ENCODE data around the gene BIN1. TPM values are rescaled to one million over a fixed set of nuclear protein-coding genes. Genes with fewer than 3 reads are reported as not detected.

The BIN1 gene
- total RNA-seq, 2 donors from 2014 or later = 132 to 133 TPM

DNA sequence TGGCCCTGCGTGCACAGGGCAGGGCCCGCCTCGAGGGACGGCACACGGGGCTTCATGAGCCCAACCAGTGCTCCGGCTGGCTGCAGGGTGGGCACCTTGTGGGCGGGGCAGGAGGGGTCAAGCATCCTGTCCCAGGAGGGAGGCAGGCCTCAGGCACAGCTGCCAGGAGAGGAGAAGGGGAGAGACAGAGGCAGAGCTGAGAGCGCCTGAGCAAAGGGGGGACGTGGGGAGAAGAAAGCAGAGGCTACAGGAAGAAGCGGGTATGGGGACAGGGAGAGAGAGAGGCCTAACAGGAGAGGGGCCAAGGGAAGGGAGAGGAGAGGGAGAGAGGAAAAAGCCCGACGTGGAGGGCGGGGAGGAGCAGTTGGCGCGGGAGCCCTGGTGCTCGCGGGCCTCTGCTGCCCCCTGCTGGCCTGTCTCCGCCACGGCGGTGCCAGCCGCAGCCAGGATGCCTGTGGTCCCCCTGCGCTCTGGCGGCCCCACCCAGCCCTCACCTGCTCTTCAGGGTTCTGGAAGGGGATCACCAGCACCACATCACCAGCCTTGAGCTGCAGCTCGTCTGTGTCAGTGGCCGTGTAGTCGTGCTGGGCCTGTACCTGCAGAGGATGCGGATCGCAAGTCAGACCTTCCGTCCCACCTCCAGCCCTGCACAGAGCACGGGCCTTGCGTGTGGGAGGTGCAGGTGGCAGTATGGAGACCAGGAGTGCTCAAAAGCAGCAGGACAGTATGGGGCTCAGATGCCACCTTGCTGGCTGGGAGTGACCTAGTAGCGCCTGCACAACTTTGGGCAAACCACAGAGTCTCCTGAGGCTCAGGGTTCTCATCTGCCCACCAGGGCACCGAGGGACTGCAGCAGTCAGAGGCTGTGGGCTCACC is 56.8 kb downstream of the BIN1 start:
- no peaks in the 10 kb centered on the region for H3K27me3 Mint-ChIP-seq
- peak; percentile 47 to 60 (median 56) for DNase-seq
- no peaks in the 10 kb centered on the region for H3K9me3 ChIP-seq (ENCODE audit: control insufficient read depth, low read length, poor library complexity, severe bottlenecking)
- no peaks in the 10 kb centered on the region for H3K36me3 Mint-ChIP-seq (ENCODE audit: low read depth)
- H3K27ac Mint-ChIP-seq = no peak overlapping the region
- ATAC-seq = peak; percentile 78
- no peak overlapping the region for H3K4me3 Mint-ChIP-seq
- peaks cover 10% of the 10 kb centered on the region for H3K4me1 Mint-ChIP-seq

DNA sequence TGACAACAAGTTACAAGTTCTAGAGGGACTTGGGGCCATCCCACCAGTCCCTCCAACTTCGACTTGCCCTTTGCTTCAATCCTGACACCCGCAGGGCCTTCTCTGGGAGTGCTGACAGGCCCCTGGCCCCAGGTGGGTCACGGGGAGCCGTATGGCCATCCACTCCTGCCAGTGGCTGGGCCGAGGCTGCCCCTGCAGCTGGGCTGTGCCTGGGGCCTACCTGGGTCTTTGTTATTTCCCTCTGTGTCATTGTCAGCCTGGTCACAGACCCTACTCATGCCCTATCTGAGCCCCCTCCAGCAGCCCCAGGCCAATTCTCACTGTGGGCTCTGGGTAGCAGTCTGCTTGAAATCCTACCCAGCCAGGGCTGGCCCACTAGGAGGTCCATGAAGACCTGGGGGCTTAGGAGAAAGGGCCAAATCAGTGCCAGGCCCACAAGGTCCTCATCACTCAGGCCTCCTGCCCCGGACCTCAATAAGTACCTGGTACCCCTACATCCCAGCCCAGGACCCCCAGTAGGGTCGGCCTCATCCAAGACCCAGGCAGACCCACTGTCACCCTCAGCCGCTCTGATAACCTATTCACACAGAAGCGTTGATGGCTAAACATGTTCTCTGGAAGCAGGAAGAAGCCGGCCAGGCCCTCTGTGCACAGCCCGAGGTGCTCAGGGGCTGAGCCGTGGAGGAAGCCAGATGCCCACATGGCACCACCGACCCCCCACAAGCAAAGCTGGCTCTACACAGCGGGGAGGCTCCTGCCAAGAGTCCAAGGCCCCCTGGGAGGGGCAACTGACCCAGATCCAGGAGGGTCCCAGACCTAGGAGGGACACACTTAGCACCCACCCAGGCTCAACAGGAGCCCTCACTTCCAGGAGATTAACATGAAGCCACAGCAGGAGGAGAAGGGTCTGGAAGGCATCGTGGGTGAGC is 57.7 kb downstream of the BIN1 start:
- no peaks in the 10 kb centered on the region for H3K27me3 Mint-ChIP-seq
- no peaks in the 10 kb centered on the region for H3K9me3 ChIP-seq (ENCODE audit: control insufficient read depth, low read length, poor library complexity, severe bottlenecking)
- DNase-seq (no peak), ATAC-seq (no peak)
- no peak overlapping the region for H3K27ac Mint-ChIP-seq
- peaks cover 8% of the 10 kb centered on the region for H3K4me1 Mint-ChIP-seq
- no peak overlapping the region for H3K4me3 Mint-ChIP-seq
- no peaks in the 10 kb centered on the region for H3K36me3 Mint-ChIP-seq (ENCODE audit: low read depth)

DNA sequence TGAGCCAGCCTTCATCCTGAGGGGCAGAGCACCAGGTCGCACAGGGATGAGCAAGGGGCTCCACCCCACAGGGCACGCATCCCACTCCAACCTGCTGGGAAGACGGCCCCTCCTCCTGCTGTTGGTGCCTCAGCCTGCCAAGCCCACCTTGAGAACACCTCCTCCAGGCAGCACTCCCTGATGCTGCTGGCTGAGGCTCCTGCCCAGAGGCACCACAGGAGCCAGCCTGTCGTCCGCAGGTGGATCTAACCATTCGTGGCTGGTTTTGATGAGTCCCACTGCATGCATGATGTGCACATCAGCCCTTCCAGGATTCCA is 58.4 kb downstream of the BIN1 start:
- Mint-ChIP-seq H3K4me3 (no peak overlapping the region), H3K27me3 (no peaks in the 10 kb centered on the region), H3K4me1 (peaks cover 7% of the 10 kb centered on the region), H3K36me3 (ENCODE audit: low read depth) (no peaks in the 10 kb centered on the region), H3K27ac (no peak overlapping the region)
- H3K9me3 ChIP-seq (ENCODE audit: control insufficient read depth, low read length, poor library complexity, severe bottlenecking) = no peaks in the 10 kb centered on the region
- DNase-seq = no peak
- ATAC-seq = no peak

DNA sequence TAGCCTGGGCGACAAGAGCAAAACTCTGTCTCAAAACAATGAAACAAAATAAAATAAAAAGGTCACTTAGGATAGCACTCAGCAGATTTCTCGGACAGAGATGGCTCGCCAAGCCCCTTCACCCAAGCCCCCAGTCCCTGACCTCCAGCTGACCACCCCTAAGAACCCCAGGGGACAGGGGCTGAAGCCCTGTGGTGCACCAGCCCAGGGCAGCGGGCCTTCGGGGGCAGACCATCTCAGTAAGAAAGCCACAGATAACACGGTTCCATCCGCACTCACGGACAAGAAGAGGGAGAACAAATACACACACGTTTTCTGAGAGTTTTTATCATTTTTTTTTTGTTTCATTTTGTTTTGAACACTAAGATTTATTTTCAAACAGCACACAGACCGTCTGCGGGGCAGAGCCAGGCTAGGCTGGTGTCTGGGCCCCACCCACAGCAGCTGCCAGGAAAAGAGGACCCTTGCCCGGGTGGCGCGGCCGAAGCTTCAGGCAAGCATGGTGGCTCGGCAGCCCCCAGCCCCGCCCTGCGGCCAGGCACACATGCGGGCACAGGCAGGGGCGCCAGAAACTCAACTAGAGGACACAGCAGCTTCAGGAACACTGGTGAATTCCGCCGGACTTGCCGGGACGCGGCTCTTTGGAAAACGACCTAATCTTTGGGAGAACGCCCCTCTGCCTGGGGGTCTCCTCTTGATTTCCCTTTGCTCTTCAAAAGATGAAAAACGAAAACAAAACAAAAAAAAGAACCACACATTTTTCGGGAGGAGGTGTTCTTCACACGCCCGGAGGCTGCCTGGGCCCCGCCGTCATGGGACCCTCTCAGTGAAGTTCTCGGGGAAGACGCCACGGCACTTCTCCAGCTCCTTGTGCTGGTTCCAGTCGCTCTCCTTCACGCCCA is 59.0 kb downstream of the BIN1 start:
- no peak overlapping the region for H3K4me3 Mint-ChIP-seq
- no peak overlapping the region for H3K27ac Mint-ChIP-seq
- ATAC-seq (no peak), DNase-seq (no peak)
- peaks cover 6% of the 10 kb centered on the region for H3K4me1 Mint-ChIP-seq
- H3K9me3 ChIP-seq (ENCODE audit: control insufficient read depth, low read length, poor library complexity, severe bottlenecking) = no peaks in the 10 kb centered on the region
- no peaks in the 10 kb centered on the region for H3K27me3 Mint-ChIP-seq
- no peaks in the 10 kb centered on the region for H3K36me3 Mint-ChIP-seq (ENCODE audit: low read depth)

DNA sequence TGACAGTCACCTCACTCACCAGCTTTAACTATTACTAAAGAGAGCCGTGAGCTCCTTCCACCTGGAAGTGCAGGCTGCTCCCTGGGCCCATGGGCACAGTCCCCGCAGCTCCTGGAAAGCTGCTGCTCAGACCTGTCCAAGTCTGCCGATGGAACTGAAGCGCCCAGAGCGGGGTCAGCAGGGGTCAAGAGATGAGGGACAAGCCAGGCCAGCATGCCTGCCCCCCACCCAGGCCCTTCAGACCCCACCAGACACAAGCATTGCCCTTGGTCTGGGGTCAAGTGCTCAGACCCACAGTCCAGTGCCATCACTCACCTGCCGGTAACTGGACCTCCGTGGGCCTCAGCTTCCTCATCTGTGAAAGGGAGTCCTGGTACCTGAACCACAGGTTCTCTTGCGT is 59.9 kb downstream of the BIN1 start:
- Mint-ChIP-seq H3K27me3 (no peaks in the 10 kb centered on the region), H3K4me3 (no peak overlapping the region), H3K36me3 (ENCODE audit: low read depth) (no peaks in the 10 kb centered on the region), H3K4me1 (peaks cover 2% of the 10 kb centered on the region), H3K27ac (peak overlapping the region; percentile 3)
- ATAC-seq (no peak), DNase-seq (no peak)
- no peaks in the 10 kb centered on the region for H3K9me3 ChIP-seq (ENCODE audit: control insufficient read depth, low read length, poor library complexity, severe bottlenecking)

DNA sequence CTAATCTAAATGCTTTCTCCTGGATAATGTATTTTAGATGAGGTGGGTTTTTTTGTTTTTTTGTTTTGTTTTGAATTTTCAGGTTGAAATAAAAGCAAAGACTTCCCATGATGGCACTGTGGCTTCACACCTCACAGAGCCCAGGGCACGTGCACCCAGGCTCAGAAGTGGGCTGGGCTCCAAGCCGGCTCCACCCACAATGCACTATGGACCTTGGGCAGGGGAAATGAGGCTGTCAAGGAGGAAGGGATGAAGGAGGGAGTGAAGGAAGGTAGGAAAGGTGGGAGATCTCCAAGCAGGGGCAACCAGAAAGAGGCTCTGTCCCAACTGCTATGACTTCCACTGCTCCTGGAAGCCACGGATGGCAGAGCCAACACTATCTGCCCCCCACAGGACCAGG is 60.4 kb downstream of the BIN1 start:
- no peaks in the 10 kb centered on the region for H3K9me3 ChIP-seq (ENCODE audit: control insufficient read depth, low read length, poor library complexity, severe bottlenecking)
- Mint-ChIP-seq H3K4me1 (peaks cover 2% of the 10 kb centered on the region), H3K27me3 (no peaks in the 10 kb centered on the region), H3K36me3 (ENCODE audit: low read depth) (no peaks in the 10 kb centered on the region), H3K27ac (peak overlapping the region; percentile 3), H3K4me3 (no peak overlapping the region)
- ATAC-seq = no peak
- no peak for DNase-seq

DNA sequence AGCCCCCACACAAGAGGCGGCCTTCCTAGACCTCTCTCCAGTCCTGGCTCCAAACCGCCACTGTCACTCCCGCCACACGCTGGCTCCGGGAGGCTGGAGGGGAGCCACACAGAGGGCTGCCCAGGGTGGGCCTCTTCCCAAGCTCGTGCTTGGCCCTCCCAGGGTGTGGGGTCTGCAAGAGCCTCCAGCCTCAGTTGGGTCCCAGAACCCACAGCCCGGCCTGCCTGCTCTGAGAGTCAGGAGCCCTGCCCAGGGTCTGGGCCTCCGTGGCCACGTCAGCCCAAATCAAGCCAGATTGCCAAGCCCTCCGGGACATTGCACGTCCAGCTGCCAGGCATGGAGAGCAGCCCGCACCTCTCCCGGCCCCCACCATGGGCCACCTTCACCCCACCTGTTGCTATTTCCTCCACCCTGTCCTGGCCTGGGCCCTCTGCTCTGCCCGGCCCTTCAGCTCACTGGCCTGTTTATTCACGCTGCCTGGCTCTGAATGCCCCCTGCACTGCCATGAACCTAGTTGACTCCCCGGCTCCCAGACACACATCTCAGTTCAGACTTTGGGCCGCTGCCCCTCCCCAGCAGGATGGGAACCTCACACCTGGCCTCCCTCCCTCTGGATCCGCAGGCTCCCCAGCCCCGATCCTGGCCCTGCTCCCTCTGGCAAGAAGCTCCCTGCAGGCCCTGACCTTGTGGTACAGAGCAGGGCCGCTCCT is 61.0 kb downstream of the BIN1 start:
- no peaks in the 10 kb centered on the region for H3K9me3 ChIP-seq (ENCODE audit: control insufficient read depth, low read length, poor library complexity, severe bottlenecking)
- ATAC-seq (no peak), DNase-seq (no peak)
- no peak overlapping the region for H3K4me3 Mint-ChIP-seq
- H3K27ac Mint-ChIP-seq = peak overlapping the region; percentile 3
- peaks cover 2% of the 10 kb centered on the region for H3K4me1 Mint-ChIP-seq
- no peaks in the 10 kb centered on the region for H3K36me3 Mint-ChIP-seq (ENCODE audit: low read depth)
- no peaks in the 10 kb centered on the region for H3K27me3 Mint-ChIP-seq

DNA sequence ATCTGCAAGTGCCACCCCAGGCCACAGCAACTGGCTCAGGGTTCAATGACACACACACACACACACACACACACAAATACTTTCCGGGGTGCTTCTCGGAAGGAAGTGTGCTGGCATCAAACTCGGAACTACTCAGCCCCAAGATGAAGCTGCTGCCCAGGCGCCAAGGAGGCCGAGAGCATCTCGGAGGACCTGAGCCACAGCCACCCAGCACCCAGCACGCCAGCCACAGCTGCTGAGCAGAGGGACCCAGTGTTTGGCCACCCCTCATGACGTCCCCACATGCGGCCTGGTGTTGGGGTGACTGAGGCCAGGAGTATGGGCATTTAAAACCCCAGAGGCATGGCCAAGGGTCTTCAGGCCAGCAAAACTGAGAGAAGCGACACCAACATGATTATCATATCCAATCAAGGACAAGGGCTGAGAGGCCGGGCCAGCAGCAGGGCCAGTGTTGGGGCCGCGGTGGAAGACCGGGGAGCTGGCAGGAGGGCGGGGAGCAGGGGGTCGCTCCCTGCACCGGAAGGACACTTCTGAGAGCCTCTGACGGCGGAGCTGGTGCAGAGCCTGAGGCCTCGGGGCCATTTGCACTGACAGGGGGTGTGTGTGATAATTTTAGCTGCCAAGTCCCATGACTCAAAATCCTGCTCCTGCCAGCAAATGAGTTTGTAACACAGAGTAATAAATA is 61.8 kb downstream of the BIN1 start:
- Mint-ChIP-seq H3K27me3 (no peaks in the 10 kb centered on the region), H3K36me3 (ENCODE audit: low read depth) (no peaks in the 10 kb centered on the region), H3K4me1 (peaks cover 2% of the 10 kb centered on the region), H3K27ac (no peak overlapping the region), H3K4me3 (no peak overlapping the region)
- DNase-seq (no peak), ATAC-seq (no peak)
- H3K9me3 ChIP-seq (ENCODE audit: control insufficient read depth, low read length, poor library complexity, severe bottlenecking) = no peaks in the 10 kb centered on the region

DNA sequence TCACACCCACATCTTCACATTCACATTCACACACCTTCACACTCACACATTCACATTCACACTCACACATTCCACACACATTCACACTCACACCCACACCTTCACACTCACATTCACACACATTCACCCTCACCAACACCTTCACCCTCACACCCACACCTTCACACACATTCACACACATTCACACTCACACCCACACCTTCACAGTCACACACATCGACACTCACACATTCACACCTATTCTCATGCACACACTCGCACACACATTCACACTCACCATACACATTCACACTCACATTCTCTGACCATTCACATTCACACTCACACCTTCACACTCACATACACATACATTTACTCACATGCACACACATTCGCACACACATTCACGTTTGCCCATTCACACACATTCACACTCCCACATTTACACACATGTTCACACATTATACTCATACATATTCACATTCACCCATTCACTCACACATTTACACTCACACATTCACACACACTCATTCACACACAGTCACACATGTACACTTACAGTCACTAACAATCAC is 62.7 kb downstream of the BIN1 start:
- DNase-seq (no peak), ATAC-seq (no peak)
- Mint-ChIP-seq H3K36me3 (ENCODE audit: low read depth) (no peaks in the 10 kb centered on the region), H3K4me3 (no peak overlapping the region), H3K27ac (no peak overlapping the region), H3K27me3 (no peaks in the 10 kb centered on the region), H3K4me1 (no peaks in the 10 kb centered on the region)
- no peaks in the 10 kb centered on the region for H3K9me3 ChIP-seq (ENCODE audit: control insufficient read depth, low read length, poor library complexity, severe bottlenecking)

DNA sequence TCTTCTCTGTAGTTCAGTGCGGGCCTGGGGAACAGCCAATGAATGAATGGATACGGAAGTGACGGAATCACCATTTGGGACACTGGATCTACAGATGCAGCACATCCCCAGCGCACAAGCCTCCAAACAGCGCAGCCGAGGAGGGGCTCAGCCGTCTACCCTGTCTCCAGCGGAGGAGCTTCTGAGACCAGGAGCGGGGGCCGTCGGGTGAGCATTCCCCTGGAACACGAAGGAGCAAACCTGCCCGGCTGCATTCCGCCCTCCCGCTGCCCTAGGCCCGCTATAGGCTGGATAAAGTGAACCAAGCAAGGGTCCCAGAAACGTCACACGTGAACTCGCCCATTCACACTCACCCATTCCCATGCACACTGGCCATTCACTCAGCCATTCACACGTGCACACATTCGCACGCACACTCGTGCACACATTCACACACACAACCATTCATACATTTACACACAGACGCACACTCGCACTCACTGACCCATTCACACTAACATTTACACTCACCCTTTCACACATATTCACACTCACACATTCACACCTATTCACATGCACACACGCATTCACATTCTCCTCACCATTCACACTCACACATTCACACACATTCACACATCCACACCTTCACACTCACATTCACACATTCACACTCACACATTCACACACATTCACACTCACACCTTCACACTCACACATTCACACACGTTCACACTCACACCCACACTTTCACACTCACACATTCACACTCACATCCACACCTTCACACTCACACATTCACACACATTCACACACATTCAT is 63.4 kb downstream of the BIN1 start:
- ATAC-seq (no peak), DNase-seq (no peak)
- no peak overlapping the region for H3K4me3 Mint-ChIP-seq
- no peaks in the 10 kb centered on the region for H3K9me3 ChIP-seq (ENCODE audit: control insufficient read depth, low read length, poor library complexity, severe bottlenecking)
- no peaks in the 10 kb centered on the region for H3K36me3 Mint-ChIP-seq (ENCODE audit: low read depth)
- H3K4me1 Mint-ChIP-seq = peaks cover 2% of the 10 kb centered on the region
- no peaks in the 10 kb centered on the region for H3K27me3 Mint-ChIP-seq
- no peak overlapping the region for H3K27ac Mint-ChIP-seq

DNA sequence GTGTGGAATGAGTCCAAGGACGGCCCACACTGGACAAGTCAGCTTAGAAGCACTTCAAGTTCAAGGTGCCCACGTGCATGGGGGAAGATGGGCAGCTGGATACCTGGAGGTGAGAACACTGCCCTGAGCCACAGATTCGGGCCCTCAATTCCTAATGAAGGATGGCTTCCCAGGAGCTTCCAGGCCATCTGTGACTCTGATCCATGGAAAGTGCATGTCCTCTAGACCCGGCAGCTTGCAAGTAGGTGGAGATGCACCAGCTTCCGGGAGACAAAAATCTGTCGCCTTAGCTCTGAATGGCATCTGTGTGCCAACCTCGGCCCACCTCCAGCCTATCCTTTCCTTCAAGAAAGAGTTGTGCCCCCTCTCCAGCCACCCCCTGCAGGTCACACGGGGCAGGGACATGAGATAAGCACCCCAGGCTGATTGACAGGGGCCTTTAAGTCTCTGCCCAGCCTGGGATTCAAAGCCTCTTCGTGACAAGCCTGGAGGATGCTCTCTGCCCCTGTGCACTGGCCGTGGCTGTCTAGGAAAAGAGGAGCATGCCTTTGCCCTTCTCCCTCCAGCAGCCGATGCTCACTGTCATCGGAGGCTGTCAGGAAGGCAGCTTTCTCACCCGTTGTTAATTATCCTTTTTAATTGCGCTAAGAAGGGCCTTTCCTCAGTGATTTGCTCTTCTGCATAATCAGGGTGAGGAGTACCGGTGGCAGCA is 65.5 kb downstream of the BIN1 start:
- DNase-seq = no peak
- Mint-ChIP-seq H3K27me3 (no peaks in the 10 kb centered on the region), H3K4me1 (peaks cover 4% of the 10 kb centered on the region), H3K36me3 (ENCODE audit: low read depth) (no peaks in the 10 kb centered on the region), H3K27ac (no peak overlapping the region), H3K4me3 (no peak overlapping the region)
- no peak for ATAC-seq
- no peaks in the 10 kb centered on the region for H3K9me3 ChIP-seq (ENCODE audit: control insufficient read depth, low read length, poor library complexity, severe bottlenecking)
